Measurements from ENCODE around the gene DGKB.

GRCh38 chr7:14868937-14869336 is 33.6 kb downstream of the DGKB start:
- TF ChIP-seq CTCF (IDR thresholded peaks at IDR 0.05; ENCODE audit: control extremely low read depth in 1 of 3, insufficient read depth in 1 of 3, low read depth in 1 of 3, low read length in 3 of 3) (no peak), SIX5 (IDR thresholded peaks at IDR 0.05; ENCODE audit: low read depth, low read length) (no peak)

Data from H1 (cell line).